T-cell (primary cell): Measurements from ENCODE around the gene PLPPR4. TPM values are rescaled to one million over a fixed set of nuclear protein-coding genes. Genes with fewer than 3 reads are reported as not detected.

Experiments used
- ATAC-seq, 4 experiments: fragments of 200-7000 bp in 3 of 4; fragments of 150-1000 bp in 1 of 4; cut with Tn5 transposase; replicated peaks in 1 of 4; 1 replicate in 3 of 4; 2 replicates in 1 of 4; pipeline ENCODE4 v1.10.0; 2021; ENCODE audit warnings: moderate library complexity in 3 of 4, mild to moderate bottlenecking in 2 of 4, moderate number of reproducible peaks in 1 of 4
- CTCF ChIA-PET, 2 donors: fragments of 300-600 bp; sonication (Branson Sonifier 250); formaldehyde crosslinking; loops; one replicate each; lab custom pipeline; 2022; ENCODE audit warnings: antibody characterized with exemption in 2 of 2; lab: Charles Lee
- POLR2A ChIA-PET, 2 donors: fragments of 300-600 bp; sonication (Branson Sonifier 250); formaldehyde crosslinking; loops; one replicate each; lab custom pipeline; 2022; ENCODE audit warnings: antibody characterized with exemption in 2 of 2; lab: Charles Lee
- DNase-seq, 35 experiments: peaks; one replicate each; pipeline versions ENCODE4 v3.0.0 to v3.0.0-alpha.2; 2013 to 2023
- H3K27ac ChIP-seq: one replicate; pipeline ENCODE4 v1.5.1; 2013; ENCODE audit warnings: low read length
- H3K27me3 ChIP-seq, 2 experiments: replicated peaks in 1 of 2; 1 replicate in 1 of 2; 2 replicates in 1 of 2; pipeline versions ENCODE4 v1.6.1 to v1.7.0; 2013; ENCODE audit warnings: low read length in 1 of 2, mixed read lengths in 1 of 2; ENCODE audit not compliant: control insufficient read depth in 2 of 2, insufficient read depth in 2 of 2; ENCODE audit errors: extremely low read depth in 1 of 2
- H3K36me3 ChIP-seq, 2 donors: 1 replicate in 1 of 2; 2 replicates in 1 of 2; pipeline versions ENCODE4 v1.6.1 to v1.7.0; 2013; ENCODE audit warnings: low read length in 1 of 2; ENCODE audit not compliant: control insufficient read depth in 2 of 2, insufficient read depth in 1 of 2; ENCODE audit errors: extremely low read depth in 1 of 2
- H3K4me1 ChIP-seq, 2 experiments: 1 replicate in 1 of 2; 2 replicates in 1 of 2; pipeline versions ENCODE4 v1.6.1 to v1.7.0; 2013; ENCODE audit warnings: low read length in 2 of 2, mixed read lengths in 1 of 2; ENCODE audit not compliant: insufficient read depth in 2 of 2, control insufficient read depth in 1 of 2; ENCODE audit errors: extremely low read depth in 1 of 2
- H3K4me3 ChIP-seq, 2 donors: 1 replicate in 1 of 2; 2 replicates in 1 of 2; pipeline versions ENCODE4 v1.5.1 to v1.7.0; 2013; ENCODE audit warnings: mild to moderate bottlenecking in 2 of 2, low read length in 1 of 2, moderate library complexity in 1 of 2; ENCODE audit not compliant: control insufficient read depth in 1 of 2; ENCODE audit errors: extremely low read depth in 1 of 2
- H3K9me3 ChIP-seq: 2 replicates; pipeline ENCODE4 v1.7.0; 2013
- H3K27ac Mint-ChIP-seq, 2 donors: one replicate each; pipeline ENCODE4 v1.8.0; 2020 to 2021; ENCODE audit warnings: mild to moderate bottlenecking in 2 of 2, mixed read lengths in 2 of 2
- H3K27me3 Mint-ChIP-seq, 2 donors: one replicate each; pipeline ENCODE4 v1.8.0; 2021 to 2022; ENCODE audit warnings: mixed read lengths in 2 of 2
- H3K36me3 Mint-ChIP-seq: one replicate; pipeline ENCODE4 v1.8.0; 2021; ENCODE audit warnings: mixed read lengths
- H3K4me1 Mint-ChIP-seq, 3 donors: one replicate each; pipeline ENCODE4 v1.8.0; 2020 to 2022; ENCODE audit warnings: mixed read lengths in 3 of 3, mild to moderate bottlenecking in 1 of 3
- H3K4me3 Mint-ChIP-seq, 3 donors: one replicate each; pipeline ENCODE4 v1.8.0; 2020 to 2022; ENCODE audit warnings: mild to moderate bottlenecking in 3 of 3, mixed read lengths in 3 of 3, moderate library complexity in 3 of 3
- H3K9me3 Mint-ChIP-seq, 3 donors: one replicate each; pipeline ENCODE4 v1.8.0; 2020 to 2022; ENCODE audit warnings: mixed read lengths in 3 of 3
- WGBS: methylation state at CpG from one replicate; pipeline ENCODE4 v1.1.5; 2013; ENCODE audit warnings: missing lambda C conversion rate; ENCODE audit not compliant: insufficient coverage; 5-methylcytosine and 5-hydroxymethylcytosine counted together
- total RNA-seq, 35 experiments: library from RNA in 6 of 35; stranded (reverse) in 6 of 35; fragments of 120-200 nt in 1 of 35; gene quantifications; one replicate each; pipeline versions ENCODE4 v1.2.1 to v1.2.4 and lab custom pipeline; 2013 to 2026

Gene PLPPR4
- total RNA-seq, 5 donors from 2014 or later (not counting 1 experiment from before 2014, with no cell fraction given): not detected

- Mint-ChIP-seq H3K36me3 (no peaks in the 10 kb centered on the region), H3K4me3 (no peak overlapping the region), H3K27ac (no peak overlapping the region), H3K9me3 (no peaks in the 10 kb centered on the region), H3K4me1 (no peaks in the 10 kb centered on the region), H3K27me3 (peaks cover 0 to 3% of the 10 kb centered on the region in 2 donors)
- H3K9me3 ChIP-seq: no peaks in the 10 kb centered on the region
- H3K27ac ChIP-seq: no peak overlapping the region
- DNase-seq (no peak), ATAC-seq (no peak)
- H3K36me3 ChIP-seq: no peaks in the 10 kb centered on the region
- no peak overlapping the region for H3K4me3 ChIP-seq
- ChIA-PET POLR2A (interaction anchor here in 1 of 2 donors (0.6 kb wide), 1 partner anchor 779 kb away, joined by 6 read pairs; no protein-coding TSS in a partner anchor), CTCF (no interaction called here)
- H3K4me1 ChIP-seq: no peaks in the 10 kb centered on the region
- no peaks in the 10 kb centered on the region for H3K27me3 ChIP-seq
These were observed 27.5 kb upstream of the PLPPR4 start for GRCh38 chr1:99236756-99237155.

- ChIA-PET POLR2A (no interaction called here), CTCF (no interaction called here)
- no peak overlapping the region for H3K4me3 ChIP-seq
- no peak overlapping the region for H3K4me3 Mint-ChIP-seq
- H3K9me3 Mint-ChIP-seq: no peaks in the 10 kb centered on the region
- WGBS: 90% methylated on average over 4 of the region's 6 CpGs
- no peaks in the 10 kb centered on the region for H3K9me3 ChIP-seq
- H3K36me3 ChIP-seq: no peaks in the 10 kb centered on the region
- no peaks in the 10 kb centered on the region for H3K36me3 Mint-ChIP-seq
- no peaks in the 10 kb centered on the region for H3K4me1 Mint-ChIP-seq
- peaks cover 0 to 8% of the 10 kb centered on the region in 2 donors for H3K27me3 Mint-ChIP-seq
- no peaks in the 10 kb centered on the region for H3K27me3 ChIP-seq
- H3K27ac ChIP-seq: no peak overlapping the region
- no peak for ATAC-seq
- H3K4me1 ChIP-seq: no peaks in the 10 kb centered on the region
- no peak for DNase-seq
- no peak overlapping the region for H3K27ac Mint-ChIP-seq
These were observed 24.6 kb upstream of the PLPPR4 start for GRCh38 chr1:99239690-99240089.

- Mint-ChIP-seq H3K27ac (no peak overlapping the region), H3K27me3 (peaks cover 0 to 8% of the 10 kb centered on the region in 2 donors), H3K4me3 (no peak overlapping the region), H3K9me3 (no peaks in the 10 kb centered on the region), H3K4me1 (no peaks in the 10 kb centered on the region), H3K36me3 (no peaks in the 10 kb centered on the region)
- POLR2A ChIA-PET: interaction anchor here in 1 of 2 donors (0.7 kb wide), 2 partner anchors 10 to 463 kb away, joined by 3 to 4 read pairs; no protein-coding TSS in a partner anchor
- Histone ChIP-seq H3K4me1 (no peaks in the 10 kb centered on the region), H3K27ac (no peak overlapping the region), H3K4me3 (no peak overlapping the region), H3K9me3 (no peaks in the 10 kb centered on the region), H3K27me3 (no peaks in the 10 kb centered on the region), H3K36me3 (no peaks in the 10 kb centered on the region)
- ATAC-seq (no peak), DNase-seq (no peak)
- CTCF ChIA-PET: interaction anchor here in 1 of 2 donors (1.1 kb wide), 1 partner anchor 13 kb away, joined by 3 read pairs; no protein-coding TSS in a partner anchor
- WGBS: no CpG with 5 or more reads among the region's 2 CpGs
These were observed 23.7 kb upstream of the PLPPR4 start for GRCh38 chr1:99240621-99241020.

GRCh38 chr1:99246152-99246551 is 18.1 kb upstream of the PLPPR4 start:
- H3K27ac Mint-ChIP-seq: no peak overlapping the region
- CTCF ChIA-PET: no interaction called here
- peaks cover 0 to 12% (median 5%) of the 10 kb centered on the region in 3 donors for H3K9me3 Mint-ChIP-seq

GRCh38 chr1:99247199-99247598 is 17.1 kb upstream of the PLPPR4 start:
- Histone ChIP-seq H3K27ac (no peak overlapping the region), H3K4me1 (no peaks in the 10 kb centered on the region), H3K36me3 (no peaks in the 10 kb centered on the region), H3K9me3 (no peaks in the 10 kb centered on the region), H3K27me3 (no peaks in the 10 kb centered on the region), H3K4me3 (no peak overlapping the region)
- Mint-ChIP-seq H3K27ac (no peak overlapping the region), H3K4me1 (no peaks in the 10 kb centered on the region), H3K9me3 (peaks cover 0 to 16% (median 5%) of the 10 kb centered on the region in 3 donors), H3K4me3 (no peak overlapping the region), H3K36me3 (no peaks in the 10 kb centered on the region), H3K27me3 (peaks cover 0 to 8% of the 10 kb centered on the region in 2 donors)
- WGBS: no CpG with 5 or more reads among the region's 2 CpGs
- DNase-seq (no peak), ATAC-seq (no peak)
- POLR2A ChIA-PET: no interaction called here
- CTCF ChIA-PET: no interaction called here

More at GRCh38 chr1:99246152-99246551, 18.1 kb upstream of the PLPPR4 start:
- DNase-seq: no peak
- no peak overlapping the region for H3K4me3 ChIP-seq
- no peaks in the 10 kb centered on the region for H3K36me3 Mint-ChIP-seq
- no peaks in the 10 kb centered on the region for H3K27me3 ChIP-seq
- no CpG with 5 or more reads among the region's 3 CpGs for WGBS
- H3K4me1 Mint-ChIP-seq: no peaks in the 10 kb centered on the region
- no peak for ATAC-seq
- H3K4me3 Mint-ChIP-seq: no peak overlapping the region
- no peaks in the 10 kb centered on the region for H3K36me3 ChIP-seq
- H3K27ac ChIP-seq: no peak overlapping the region
- H3K9me3 ChIP-seq: no peaks in the 10 kb centered on the region
- H3K4me1 ChIP-seq: no peaks in the 10 kb centered on the region
- H3K27me3 Mint-ChIP-seq: peaks cover 0 to 8% of the 10 kb centered on the region in 2 donors
- POLR2A ChIA-PET: no interaction called here

GRCh38 chr1:99250728-99251127 is 13.6 kb upstream of the PLPPR4 start:
- H3K36me3 Mint-ChIP-seq: no peaks in the 10 kb centered on the region
- WGBS: 70% methylated on average over 3 of the region's 5 CpGs
- no peak overlapping the region for H3K4me3 Mint-ChIP-seq
- H3K27ac ChIP-seq: no peak overlapping the region
- H3K27ac Mint-ChIP-seq: no peak overlapping the region
- ChIA-PET POLR2A (interaction anchor here in 1 of 2 donors (0.6 kb wide), 1 partner anchor 10 kb away, joined by 3 read pairs; no protein-coding TSS in a partner anchor), CTCF (no interaction called here)
- DNase-seq (no peak), ATAC-seq (no peak)
- no peaks in the 10 kb centered on the region for H3K4me1 Mint-ChIP-seq
- peaks cover 0 to 16% (median 5%) of the 10 kb centered on the region in 3 donors for H3K9me3 Mint-ChIP-seq
- H3K9me3 ChIP-seq: no peaks in the 10 kb centered on the region
- H3K4me1 ChIP-seq: no peaks in the 10 kb centered on the region
- H3K27me3 ChIP-seq: no peaks in the 10 kb centered on the region
- no peak overlapping the region for H3K4me3 ChIP-seq
- peaks cover 0 to 3% of the 10 kb centered on the region in 2 donors for H3K27me3 Mint-ChIP-seq
- H3K36me3 ChIP-seq: no peaks in the 10 kb centered on the region
